GM21786 (cell line): Measurements from ENCODE around the gene GRAPL.
"Not testable (repeated sequence)": the region's sequence is repeated elsewhere in the genome, so short reads cannot be mapped to it uniquely, and the experiment has no call there.

Source experiments
- ATAC-seq: cut with Tn5 transposase; IDR thresholded peaks from one replicate; pipeline ENCODE4 v1.9.1; 2021; ENCODE audit not compliant: unreplicated experiment

GRAPL gene

DNA sequence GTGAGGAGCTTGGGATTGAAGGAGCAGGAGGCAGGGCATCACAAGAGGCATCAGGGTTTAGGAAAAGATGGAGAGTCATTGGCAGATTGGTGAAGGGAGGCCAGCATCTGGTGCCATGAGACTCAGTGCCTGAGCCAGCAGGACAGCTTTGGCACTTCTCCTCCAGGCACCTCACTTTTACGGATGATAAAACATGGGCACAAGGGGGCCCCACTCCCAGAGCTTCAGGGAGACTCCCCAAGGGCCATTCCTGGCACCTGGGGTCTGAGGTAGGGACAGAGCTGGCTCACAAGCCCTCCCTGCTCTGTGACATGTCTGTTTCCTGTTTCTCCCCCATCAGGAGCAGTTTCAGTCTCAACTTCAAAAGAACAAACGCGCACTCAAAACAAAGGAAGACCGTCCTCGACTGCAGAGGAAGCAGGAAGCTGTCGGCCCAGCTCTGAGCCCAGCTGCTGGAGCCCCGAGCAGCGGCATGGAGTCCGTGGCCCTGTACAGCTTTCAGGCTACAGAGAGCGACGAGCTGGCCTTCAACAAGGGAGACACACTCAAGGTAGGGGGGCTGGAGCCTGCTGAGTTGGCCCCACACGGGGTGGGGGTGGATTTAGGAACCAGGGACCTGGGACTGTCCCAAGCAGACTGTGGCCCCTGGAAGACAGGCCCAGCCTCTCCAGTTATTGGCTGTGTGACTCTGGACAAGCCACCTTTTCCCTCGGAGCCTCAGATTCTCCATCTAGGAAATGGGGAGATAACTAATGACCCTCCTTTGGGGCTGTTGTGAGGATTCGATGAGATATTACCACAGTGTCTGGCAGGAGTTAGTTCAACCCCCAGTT is at the start of gene GRAPL:
GRAPL (plus strand) TSS at position 442 of the 833 bp plus-strand sequence; CDS start at position 473, 31 bp downstream.
- ATAC-seq: not testable (repeated sequence)

DNA sequence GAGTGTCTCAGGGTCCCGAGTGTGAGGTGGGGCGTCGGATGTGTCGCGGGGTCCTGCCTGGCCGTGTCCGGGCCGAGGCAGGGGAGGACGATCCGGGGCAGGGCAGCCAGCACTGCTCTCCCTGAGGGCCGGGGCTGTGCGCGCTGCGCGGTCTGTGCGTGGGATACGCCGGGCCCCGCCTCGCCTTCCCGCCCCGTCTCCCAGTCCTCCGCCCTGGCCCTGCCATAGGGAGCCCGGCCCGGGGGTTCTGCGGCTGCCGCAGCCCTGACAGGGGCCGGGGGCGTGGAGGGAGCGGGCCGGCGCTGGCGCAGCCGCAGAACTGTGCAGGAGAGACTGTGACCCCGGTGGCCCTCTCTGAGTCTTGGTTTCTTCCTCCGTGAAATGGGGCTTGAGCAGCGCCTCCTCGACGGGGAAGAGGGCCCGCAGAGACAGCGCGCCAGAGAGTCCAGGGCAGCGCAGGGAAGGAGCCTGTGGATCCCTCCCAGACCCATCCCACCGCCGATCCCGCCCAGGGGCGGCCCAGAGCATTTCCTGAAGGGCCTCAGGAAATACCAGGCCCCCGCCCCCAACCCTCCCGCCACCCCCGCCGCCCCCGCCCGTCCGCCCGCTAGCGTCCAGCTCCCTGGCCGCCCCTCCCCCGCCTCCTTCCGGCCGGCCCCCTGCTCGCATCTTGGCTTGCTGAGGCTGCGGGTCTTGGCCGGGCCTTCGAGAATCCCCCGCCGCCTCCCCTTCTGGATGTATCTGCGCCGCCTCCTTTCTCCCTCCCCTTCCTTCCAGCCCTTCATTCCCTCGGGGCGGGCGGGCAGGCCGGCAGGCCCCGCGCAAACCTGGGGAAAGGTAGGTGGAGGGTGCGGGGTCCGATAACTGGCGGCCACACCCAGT is 38.3 kb upstream of the GRAPL start:
- ATAC-seq: not testable (repeated sequence)

DNA sequence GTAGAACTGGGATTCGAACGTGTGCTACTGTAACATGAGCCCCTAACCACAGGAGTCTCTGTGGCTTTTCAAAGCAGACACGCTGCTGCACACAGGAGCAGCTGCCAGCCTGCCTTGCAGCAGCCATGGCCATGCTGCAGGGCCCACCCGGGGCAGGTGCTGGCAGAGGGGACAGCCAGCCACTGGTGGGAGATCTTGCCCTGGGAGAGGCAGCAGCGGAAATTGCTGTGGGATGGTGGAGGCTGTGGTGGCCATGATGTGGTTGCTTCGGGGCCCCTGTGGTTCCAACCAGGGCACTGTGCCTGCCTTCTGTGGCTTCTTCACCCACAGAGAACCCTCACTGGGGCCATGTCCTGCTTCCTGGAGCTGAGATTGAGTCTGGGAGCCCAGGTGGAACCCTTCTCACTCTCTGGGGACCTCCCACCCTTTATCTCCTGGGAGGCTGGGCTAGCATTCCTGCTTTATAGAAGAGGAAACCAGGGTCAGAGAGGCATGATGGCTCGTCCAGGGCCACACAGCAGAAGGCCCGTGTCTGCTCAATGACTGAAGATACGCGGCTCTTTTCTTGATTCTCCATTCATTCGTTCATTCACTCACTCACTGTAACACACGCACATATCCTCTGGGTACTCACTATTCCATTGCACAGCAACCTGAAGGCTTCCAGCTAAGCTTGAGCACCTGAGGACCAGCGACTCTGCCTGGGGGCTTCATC is 37.2 kb upstream of the GRAPL start:
- ATAC-seq: not testable (repeated sequence)

DNA sequence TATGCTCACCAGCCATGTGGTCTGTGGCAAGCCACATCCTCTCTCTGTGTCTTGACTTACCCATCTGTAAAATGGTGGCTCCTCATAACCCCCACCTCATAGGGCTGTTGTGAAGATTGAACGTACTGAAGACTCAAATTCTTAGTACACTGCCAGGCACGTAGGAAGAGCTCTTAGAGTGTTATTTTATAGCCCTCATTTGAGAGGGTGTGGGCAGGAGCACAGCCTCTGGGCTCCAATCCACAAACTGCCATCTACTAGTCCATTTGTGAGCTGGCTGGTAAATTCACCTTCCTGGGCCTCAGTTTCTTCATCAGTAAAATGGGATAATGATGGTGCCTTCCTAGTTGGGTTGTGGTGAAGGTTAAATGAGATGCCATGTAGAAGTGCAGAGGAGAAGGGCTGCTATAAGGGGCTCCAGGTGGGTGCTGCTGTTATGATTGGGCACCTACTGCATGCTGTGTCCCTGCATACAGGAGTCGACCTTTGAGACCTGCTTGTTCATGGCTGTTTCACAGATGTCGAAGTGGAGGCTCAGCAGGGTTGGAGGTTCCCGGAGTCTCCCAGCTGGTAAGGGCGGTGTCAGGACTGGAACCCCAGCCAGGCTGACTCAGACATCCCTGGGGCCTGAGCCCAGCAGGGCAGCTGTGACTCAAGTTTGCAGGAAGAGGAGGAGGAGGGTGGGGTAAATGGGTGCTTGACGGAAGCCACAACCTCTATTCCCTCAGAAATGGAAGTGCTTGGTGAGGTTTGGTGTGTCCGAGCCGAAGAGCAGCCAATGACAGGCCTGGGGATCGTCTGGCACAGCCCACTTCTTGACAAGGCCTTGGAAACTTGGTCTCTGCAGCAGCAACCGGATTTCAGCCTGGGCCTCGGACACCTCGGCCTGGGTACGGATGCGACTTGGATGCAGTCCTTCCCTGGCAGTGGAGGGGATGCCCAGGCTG is 34.4 kb upstream of the GRAPL start:
- ATAC-seq: not testable (repeated sequence)

DNA sequence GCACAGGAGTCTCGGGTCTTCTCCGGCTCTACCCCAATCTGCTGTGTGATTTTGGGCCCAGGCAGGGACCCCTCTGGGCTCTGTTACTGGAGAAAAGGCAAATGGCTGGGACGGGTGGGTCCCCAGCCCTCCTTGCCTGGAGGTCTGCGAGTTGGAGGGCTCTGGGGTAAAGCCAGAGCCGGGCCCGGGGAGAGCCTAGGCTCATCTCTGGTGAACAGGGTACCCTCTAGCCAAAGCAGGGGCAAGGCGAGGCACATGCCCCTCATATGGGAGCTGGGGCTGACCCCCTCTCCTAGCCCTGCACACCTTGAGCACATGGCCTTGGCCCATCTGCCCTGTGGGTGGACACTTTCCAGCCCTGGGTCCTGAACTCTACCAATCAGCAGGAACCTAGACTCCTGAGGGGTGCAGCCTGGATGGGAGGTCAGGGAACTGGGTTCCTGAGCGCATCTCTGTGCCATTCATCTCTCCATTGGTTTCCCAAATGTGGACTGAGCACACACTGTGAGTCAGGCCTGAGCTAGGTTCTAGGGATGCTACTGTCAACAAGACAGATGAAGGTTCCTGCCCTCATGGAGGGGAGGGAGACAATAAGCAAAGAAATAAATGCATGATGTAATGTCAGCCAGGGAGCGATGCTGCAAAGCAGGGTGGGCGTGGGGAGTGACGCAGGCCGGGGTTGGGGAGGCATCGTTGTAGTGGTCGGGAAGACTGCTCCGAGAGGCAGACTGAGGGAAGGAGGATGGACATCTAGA is 33.5 kb upstream of the GRAPL start:
- ATAC-seq: not testable (repeated sequence)

DNA sequence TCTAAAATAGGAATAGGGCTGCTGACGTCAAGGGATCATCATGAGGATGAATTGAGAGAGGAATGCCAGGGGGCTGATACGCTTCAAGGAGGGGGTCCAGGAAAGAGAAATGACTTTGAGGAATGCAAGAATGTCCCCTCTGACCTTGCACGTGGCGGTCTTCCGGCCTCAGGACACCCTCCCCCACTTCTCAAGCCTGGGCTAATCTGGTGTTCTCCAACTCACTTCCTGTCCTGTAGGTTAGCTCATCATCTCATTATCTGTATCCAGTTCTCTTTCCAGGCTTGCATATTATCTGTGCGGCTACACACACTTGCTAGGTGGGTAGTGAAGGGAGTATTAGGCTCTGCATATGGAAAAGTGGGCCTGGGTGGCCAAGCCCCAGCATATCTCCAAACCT is 18.9 kb upstream of the GRAPL start:
- ATAC-seq: not testable (repeated sequence)

DNA sequence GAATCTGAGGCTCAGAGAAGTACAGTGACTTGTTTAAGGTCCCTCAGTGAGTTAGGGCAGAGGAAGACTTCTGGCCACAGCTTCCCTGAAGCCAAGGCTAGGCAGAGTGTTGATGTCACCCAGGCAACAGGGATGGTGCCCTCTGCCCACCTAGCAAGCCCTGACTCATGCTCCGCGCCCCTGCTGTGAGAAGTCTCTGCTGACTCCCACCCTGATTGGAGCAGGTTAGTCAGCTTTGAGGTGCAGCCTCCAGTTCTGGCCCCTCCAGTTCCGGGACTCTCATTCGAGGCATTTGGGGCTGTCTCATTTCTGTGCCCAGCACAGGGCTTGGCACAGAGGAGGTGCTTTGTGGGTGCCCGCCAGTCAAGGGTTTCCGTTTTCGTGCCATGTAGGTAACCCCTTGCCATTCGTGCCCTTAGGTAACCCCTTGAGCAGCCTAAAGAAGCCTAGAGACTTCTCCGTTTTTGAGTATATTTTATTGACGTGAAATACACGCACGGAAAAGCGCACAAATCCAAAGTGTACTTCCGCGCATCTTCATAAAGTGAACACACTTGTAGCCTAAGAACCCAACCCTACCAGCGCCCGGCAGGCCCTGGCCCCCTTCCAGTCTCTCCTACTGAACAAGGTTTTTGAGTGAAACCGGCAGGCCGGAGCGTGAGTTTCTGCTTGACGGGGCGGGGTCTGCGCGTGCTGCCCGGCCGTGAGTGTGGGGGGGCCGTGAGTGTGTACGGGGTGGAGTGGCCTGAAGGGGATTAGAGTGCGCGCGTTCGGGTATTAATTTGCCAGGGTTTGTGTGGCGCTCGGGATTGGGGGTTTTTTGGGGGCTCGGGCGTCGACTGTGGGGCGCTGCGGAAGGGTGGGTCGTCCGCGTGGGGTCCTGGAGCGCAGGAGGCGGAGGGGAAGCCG is 16.9 kb upstream of the GRAPL start:
- ATAC-seq: peak; percentile 11

DNA sequence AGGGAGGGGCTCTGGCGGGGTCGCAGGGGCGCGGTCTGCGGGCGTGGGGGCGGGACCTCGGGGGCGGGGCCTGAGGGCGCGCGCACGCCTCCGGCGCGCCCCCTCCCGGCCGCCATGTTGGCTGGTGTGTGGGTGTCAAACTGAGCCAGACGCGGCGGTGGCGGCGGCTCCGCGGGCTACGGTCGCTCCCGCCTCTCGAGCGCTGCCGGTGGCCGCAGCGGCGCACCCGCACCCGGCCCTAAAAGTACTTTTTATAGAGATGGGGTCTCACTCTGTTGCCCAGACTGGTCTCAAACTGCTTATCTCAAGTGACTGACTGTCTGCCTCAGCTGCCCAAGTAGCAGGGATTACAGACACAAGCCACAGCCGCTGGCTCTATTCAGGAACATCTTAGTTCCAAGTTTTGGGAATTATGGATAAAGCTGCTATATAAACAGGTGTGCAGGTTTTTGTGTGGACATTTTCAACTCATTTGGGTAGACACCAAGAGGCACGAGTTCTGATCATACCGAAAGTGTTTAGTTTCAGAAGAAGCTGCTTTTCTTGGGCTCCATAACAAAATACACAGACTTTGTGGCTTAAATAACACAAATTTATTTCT is 16.2 kb upstream of the GRAPL start:
- ATAC-seq: peak; percentile 66

DNA sequence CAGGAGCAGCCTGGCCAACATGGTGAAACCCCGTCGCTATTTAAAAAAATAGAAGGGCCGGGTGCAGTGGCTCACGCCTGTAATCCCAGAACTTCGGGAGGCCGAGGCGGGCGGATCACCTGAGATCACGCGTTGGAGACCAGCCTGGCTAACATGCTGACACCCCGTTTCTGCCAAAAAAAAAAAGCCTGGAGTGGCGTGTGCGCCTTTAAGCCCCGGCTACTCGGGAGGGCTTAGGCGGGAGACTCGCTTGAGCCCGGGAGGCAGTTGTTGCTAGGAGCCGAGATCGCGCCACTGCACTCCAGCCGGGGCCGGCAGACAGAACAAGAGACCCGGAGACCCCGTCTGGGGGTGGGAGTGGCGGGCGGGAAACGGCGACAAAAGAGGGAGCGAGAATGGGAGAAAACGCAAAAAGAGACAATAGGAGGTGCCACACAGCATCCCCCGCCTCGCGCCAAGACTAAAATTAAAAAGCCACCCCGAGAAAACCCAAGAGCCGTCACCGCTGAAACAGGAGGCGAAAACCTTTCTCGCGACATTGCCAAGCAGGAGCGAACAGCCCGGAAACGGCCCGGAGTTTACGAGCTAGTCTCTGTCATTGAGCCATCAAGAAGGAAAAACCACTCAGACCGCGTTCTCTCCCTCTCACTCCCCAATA is 15.5 kb upstream of the GRAPL start:
- peak; percentile 34 for ATAC-seq

DNA sequence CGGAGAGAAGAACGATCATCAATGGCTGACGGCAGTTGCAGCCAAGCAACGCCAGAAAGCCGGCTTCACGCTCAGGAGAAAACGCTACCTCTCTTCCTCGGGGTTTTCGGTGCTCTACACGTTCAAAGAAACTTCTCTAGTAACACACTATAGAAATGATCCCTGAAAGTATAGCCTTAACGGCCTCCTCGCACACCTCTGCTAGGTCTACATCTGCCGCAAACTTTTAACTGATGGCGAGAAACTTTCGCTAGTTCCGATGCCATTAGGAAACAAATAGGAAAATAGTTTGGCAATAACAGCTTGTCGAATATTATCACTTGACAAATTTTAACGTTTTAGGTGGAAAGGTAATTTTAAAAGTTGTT is 14.9 kb upstream of the GRAPL start:
- not testable (repeated sequence) for ATAC-seq

DNA sequence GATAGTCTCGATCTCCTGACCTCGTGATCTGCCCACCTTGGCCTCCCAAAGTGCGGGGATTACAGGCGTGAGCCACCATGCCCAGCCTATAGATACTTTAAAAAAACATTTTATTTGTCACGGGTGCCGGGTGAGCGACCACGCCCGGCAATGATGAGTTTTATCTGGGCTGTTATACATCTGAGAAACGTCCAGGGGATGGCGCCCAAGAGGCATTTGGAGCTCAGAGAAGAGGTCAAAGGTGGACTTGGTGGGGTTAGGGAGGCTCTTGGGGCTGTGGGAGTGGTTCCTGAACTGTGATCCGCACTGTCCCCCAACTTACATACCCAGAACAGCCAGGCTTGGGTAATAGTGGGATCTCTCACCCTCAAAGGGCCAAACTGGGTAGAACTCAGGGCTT is 8.7 kb upstream of the GRAPL start:
- ATAC-seq: not testable (repeated sequence)

DNA sequence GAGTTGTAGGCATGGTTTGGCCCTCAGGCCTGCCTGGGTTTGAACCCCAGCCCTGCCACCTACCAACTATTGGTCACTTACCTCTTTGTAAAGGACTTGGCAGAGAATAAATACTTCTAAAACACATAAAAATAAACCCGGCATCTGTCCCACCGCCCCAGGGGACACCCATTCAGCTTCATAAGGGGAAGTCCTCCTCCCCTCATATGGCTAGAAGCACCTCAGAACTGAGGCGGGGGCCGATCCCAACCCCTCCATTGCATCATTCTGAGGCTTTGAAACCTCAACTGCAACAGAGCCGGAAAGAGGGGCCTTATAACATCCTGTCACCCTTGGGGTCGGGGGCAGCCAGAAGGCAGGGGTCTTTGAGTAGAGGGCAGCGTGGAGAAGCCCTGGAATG is 2.1 kb upstream of the GRAPL start:
- not testable (repeated sequence) for ATAC-seq

DNA sequence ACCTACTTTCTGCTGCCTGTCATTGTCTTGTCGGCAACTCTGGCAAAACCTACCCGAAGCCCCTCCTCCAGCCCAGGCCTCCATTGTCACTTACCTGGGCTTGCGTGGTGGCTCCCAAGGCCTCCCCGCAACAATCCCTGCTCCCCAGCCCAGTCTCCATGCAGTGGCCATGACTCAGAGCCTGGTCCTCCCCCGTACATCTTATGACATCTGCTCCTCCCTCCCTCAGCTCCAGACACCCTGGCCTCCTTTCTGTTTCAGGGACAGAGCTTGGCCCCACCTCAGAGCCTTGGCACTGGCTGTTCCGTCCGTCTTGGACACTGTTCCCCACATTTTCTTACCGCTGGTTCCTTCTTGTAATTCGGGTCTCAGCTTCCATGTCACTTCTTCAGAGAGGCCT is 2.1 kb downstream of the GRAPL start:
- not testable (repeated sequence) for ATAC-seq

DNA sequence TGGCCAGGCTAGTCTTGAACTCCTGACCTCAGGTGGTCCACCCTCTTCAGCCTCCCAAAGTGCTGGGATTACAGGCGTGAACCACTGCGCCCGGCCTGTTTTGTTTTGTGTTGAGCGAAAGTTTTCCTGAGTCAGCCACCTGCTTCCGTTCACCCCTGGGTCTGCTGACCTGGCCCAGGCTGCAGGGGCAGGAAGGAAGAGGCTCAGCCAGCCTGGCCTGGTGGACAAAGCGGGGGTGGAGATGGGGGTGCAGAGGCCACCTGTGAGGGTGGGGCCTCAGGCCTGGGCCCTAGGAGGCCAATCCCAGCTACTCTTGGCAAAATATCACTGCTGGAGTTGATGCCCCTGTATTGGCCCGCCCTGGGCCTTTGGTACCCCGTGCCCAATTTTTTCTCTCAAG is 3.7 kb downstream of the GRAPL start:
- ATAC-seq: not testable (repeated sequence)

DNA sequence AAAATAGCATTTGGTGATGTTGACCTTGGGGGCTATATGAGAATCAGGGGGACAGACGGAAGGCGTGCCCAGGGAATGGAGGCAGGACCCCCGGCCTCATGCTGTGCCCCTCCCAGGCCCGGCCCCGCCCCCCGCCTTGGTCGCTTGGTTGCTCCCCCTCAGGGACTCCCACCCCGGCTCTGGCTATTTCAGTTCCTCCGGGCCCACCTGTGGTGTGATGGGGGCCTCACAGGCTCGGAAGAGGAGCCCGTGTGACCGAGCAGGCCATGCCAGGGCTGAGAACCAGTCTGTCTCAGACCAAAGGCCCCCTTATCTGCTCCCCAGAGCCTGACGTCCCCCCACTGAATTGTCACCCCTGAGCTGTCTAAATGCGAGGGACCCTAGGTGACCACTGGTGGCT is 4.4 kb downstream of the GRAPL start:
- not testable (repeated sequence) for ATAC-seq

DNA sequence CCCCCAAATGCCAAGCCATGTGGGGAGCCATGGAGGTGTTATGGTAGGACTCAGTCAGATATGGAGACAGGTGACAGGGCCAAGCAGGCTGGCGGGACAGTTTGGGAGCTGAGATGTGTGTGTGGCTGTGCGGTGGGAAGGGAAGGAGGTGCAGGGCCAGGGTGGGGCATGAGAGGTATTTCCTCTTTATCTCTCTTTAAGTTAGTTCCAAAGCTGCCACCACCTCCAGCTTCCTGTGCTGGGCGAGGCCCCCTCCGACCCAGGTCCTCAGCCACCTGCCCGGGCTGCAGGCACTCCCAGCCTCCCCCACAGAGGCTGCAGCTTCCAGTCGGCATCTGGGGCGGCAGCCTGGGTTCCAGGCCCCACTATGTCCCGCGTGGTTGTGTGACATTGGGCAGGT is 6.4 kb downstream of the GRAPL start:
- ATAC-seq: not testable (repeated sequence)

DNA sequence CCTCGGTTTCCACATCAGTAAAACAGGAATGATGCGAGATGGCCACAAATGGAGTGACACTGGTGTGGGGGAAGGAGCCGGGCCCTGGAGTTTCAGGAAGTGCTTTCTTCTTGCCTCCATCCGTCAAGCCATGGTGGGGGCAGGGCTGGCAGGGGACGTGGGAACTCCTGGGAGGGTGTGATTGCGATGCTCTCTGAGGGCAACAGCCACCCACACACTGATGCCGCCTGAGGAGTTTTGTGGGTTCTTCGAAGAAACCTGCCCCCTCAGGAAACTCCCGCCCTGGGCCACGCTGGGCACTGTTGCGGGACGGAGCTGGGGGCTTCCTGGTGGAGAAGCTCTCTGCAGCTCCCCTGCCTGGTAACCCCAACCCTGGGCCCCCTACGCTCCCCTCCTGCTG is 8.0 kb downstream of the GRAPL start:
- ATAC-seq: not testable (repeated sequence)
